Peyer's patch (tissue), 4 donors: ENCODE results near the gene EMC1. TPM values are rescaled to one million over a fixed set of nuclear protein-coding genes. Genes with fewer than 3 reads are reported as not detected.
A peak's percentile ranks its signal among the peaks of the same experiment; 100 is the strongest.
"Not testable (repeated sequence)": the region's sequence is repeated elsewhere in the genome, so short reads cannot be mapped to it uniquely, and the experiment has no call there.

Source experiments
- DNase-seq, 3 donors: peaks; one replicate each; pipeline ENCODE4 v3.0.0-alpha.2; 2017 to 2019
- H3K27ac ChIP-seq, 4 donors: fragments of 200-600 bp; sonication (generic); one replicate each; pipeline ENCODE4 v1.5.1; 2016 to 2019
- H3K27me3 ChIP-seq, 2 donors: fragments of 200-600 bp; sonication (generic); one replicate each; pipeline ENCODE4 v1.5.1; 2019
- H3K36me3 ChIP-seq, 3 donors: fragments of 200-600 bp; sonication (generic); one replicate each; pipeline ENCODE4 v1.5.1; 2016 to 2019
- H3K4me1 ChIP-seq, 4 donors: fragments of 200-600 bp; sonication (generic); one replicate each; pipeline ENCODE4 v1.5.1; 2016 to 2019
- H3K4me3 ChIP-seq, 4 donors: fragments of 200-600 bp; sonication (generic); 1 replicate in 3 of 4; 2 replicates in 1 of 4; pipeline ENCODE4 v1.5.1; 2016 to 2019; ENCODE audit warnings: mild to moderate bottlenecking in 1 of 4
- H3K9me3 ChIP-seq, 4 donors: fragments of 200-600 bp; sonication (generic); one replicate each; pipeline ENCODE4 v1.5.1; 2016 to 2019; ENCODE audit warnings: mild to moderate bottlenecking in 1 of 4
- POLR2A ChIP-seq, 2 donors: fragments of 450-650 bp; IDR thresholded peaks; one replicate each; pipeline ENCODE4 v1.5.1; 2017; ENCODE audit warnings: antibody characterized with exemption in 2 of 2, mild to moderate bottlenecking in 2 of 2, moderate library complexity in 2 of 2
- total RNA-seq, 4 donors: library from RNA; depleted of rRNA; stranded (reverse); fragments of >200 nt; gene quantifications; one replicate each; pipeline ENCODE4 v1.1.0, GENCODE V29; 2016
- TF ChIP-seq, protein P1 (sequence below), 6 experiments: fragments of 450-650 bp in 4 of 6; fragments of 200-600 bp in 2 of 6; sonication (generic) in 1 of 6; IDR thresholded peaks; one replicate each; pipeline ENCODE4 v1.5.1; 2017 to 2019; ENCODE audit warnings: antibody characterized with exemption in 6 of 6, mild to moderate bottlenecking in 3 of 6, moderate library complexity in 1 of 6

EMC1 gene
- total RNA-seq, 4 donors from 2014 or later, result 28.0 to 71.0 (median 37.0) TPM

- Histone ChIP-seq H3K27ac (peak overlapping the region in 2 of 4 donors; percentile 7 to 64), H3K4me3 (no peak overlapping the region), H3K9me3 (no peaks in the 10 kb centered on the region), H3K36me3 (peaks cover 0 to 97% (median 0%) of the 10 kb centered on the region in 3 donors), H3K4me1 (no peaks in the 10 kb centered on the region), H3K27me3 (no peaks in the 10 kb centered on the region)
- no peak for DNase-seq
- TF ChIP-seq, protein P1, sequence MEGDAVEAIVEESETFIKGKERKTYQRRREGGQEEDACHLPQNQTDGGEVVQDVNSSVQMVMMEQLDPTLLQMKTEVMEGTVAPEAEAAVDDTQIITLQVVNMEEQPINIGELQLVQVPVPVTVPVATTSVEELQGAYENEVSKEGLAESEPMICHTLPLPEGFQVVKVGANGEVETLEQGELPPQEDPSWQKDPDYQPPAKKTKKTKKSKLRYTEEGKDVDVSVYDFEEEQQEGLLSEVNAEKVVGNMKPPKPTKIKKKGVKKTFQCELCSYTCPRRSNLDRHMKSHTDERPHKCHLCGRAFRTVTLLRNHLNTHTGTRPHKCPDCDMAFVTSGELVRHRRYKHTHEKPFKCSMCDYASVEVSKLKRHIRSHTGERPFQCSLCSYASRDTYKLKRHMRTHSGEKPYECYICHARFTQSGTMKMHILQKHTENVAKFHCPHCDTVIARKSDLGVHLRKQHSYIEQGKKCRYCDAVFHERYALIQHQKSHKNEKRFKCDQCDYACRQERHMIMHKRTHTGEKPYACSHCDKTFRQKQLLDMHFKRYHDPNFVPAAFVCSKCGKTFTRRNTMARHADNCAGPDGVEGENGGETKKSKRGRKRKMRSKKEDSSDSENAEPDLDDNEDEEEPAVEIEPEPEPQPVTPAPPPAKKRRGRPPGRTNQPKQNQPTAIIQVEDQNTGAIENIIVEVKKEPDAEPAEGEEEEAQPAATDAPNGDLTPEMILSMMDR (IDR thresholded peaks at IDR 0.05), result no peak
- no peak for TF ChIP-seq POLR2A (IDR thresholded peaks at IDR 0.05)
Observed at GRCh38 chr1:19232524-19232846, 18.8 kb downstream of the EMC1 start.

GRCh38 chr1:19231736-19232523 is 19.4 kb downstream of the EMC1 start:
- H3K27ac ChIP-seq, result peak overlapping the region in 2 of 4 donors; percentile 7 to 64
- not testable (repeated sequence) for H3K9me3 ChIP-seq, H3K4me1 ChIP-seq, H3K27me3 ChIP-seq, H3K4me3 ChIP-seq, DNase-seq
- H3K36me3 ChIP-seq, result peaks cover 0 to 97% (median 0%) of the 10 kb centered on the region in 3 donors

DNA sequence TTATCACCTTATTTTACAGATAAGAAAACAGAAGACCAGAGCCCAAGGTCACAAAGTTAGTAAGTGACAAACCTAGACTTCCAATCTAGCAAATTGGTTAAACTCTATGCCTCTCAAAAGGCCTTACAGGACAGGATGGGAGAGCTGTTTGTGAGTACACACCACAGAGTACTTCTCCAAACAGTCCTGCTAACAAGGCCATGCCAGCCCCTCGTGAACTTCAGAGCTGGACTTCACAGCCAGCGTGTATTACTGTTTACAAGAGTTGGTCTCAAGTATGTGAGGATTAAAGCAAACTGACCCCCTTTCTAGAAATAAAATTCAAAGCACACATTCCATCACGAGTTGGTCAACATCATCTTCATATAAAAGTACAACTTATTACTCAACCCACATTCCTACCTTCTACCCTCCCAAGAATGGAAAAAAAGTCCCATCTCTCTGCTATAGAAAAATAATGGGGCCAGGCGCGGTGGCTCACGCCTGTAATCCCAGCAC is 21.4 kb downstream of the EMC1 start:
- H3K36me3 ChIP-seq, result peaks cover 0 to 99% (median 0%) of the 10 kb centered on the region in 3 donors

DNA sequence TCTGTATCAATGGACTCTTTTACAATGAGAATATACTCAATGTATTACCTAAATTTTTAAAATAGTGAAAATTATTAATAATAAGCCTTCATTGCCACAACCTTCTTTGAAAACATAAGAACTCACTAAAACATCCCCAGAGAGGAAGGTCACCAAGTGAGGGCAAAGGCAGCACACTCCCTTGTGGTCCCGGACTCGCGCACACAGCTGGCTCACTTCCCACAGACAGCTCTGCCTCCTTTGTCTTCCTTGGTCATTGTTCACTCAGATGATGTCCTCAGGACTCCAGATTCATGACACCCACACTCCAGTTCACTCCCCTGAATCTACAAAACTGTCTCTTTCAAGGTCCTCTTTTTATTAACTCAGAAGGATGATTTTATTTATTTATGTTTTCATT is 22.1 kb downstream of the EMC1 start:
- TF ChIP-seq, protein P1 (IDR thresholded peaks at IDR 0.05), result no peak
- TF ChIP-seq POLR2A (IDR thresholded peaks at IDR 0.05), result no peak
- peaks cover 0 to 98% (median 0%) of the 10 kb centered on the region in 3 donors for H3K36me3 ChIP-seq
- no peaks in the 10 kb centered on the region for H3K27me3 ChIP-seq
- no peak overlapping the region for H3K27ac ChIP-seq
- no peak for DNase-seq
- no peaks in the 10 kb centered on the region for H3K9me3 ChIP-seq
- H3K4me3 ChIP-seq, result no peak overlapping the region
- H3K4me1 ChIP-seq, result no peaks in the 10 kb centered on the region

More for the DNA sequence above, 21.4 kb downstream of the EMC1 start:
- Histone ChIP-seq H3K27ac (no peak overlapping the region), H3K27me3 (no peaks in the 10 kb centered on the region), H3K4me1 (no peaks in the 10 kb centered on the region), H3K9me3 (no peaks in the 10 kb centered on the region), H3K4me3 (no peak overlapping the region)
- DNase-seq, result no peak
- TF ChIP-seq, protein P1 (IDR thresholded peaks at IDR 0.05), result no peak
- no peak for TF ChIP-seq POLR2A (IDR thresholded peaks at IDR 0.05)

DNA sequence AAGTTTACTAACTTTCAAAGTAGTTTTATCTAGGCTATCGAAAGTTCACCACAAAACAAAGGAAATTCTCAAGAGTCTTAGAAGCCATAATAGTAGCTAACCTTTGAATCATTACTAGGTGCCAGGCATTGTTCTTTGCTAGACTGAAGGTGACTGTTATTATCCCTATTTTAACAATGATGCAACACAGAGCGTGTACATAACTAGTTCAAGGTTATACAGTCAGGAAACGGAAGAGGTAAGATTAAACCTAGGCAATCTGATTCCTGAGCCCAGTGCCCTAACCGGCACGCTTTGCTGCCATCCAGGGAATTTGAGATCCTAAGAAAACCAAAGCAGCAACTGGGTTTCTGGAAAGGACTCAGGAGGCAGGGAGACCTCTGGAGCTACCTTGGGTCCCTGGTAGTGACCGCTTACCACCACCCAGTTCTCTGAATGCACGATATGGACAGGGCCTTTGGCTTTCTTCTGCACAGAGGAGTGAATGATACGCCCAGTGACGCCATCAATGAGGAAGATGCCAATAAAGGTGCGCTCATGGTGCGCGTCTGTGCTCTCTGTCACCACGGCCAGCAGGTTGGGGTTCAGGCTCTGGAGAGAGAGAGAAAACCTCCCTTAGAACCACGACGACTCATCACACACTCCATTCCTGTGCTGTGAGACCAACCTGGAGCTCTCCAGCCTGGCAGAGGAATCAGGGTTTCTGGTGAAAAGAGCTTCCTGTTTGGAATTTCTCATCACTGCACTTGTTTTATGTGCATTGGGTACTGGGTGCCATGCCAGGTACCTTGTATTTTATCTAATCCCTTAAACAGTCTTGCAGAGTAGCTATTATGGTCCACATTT is 28.1 kb downstream of the EMC1 start:
- DNase-seq, result no peak
- peaks cover 0 to 96% (median 0%) of the 10 kb centered on the region in 3 donors for H3K36me3 ChIP-seq

More for the DNA sequence above, 28.1 kb downstream of the EMC1 start:
- no peaks in the 10 kb centered on the region for H3K27me3 ChIP-seq
- no peak overlapping the region for H3K4me3 ChIP-seq
- no peaks in the 10 kb centered on the region for H3K4me1 ChIP-seq
- no peak overlapping the region for H3K27ac ChIP-seq
- TF ChIP-seq, protein P1 (IDR thresholded peaks at IDR 0.05), result no peak
- TF ChIP-seq POLR2A (IDR thresholded peaks at IDR 0.05), result no peak
- no peaks in the 10 kb centered on the region for H3K9me3 ChIP-seq
